Keratinocyte (primary cell): ENCODE data around the gene TMEM132D. TPM values are rescaled to one million over a fixed set of nuclear protein-coding genes. Genes with fewer than 3 reads are reported as not detected.

Source experiments
- DNase-seq: peaks from one replicate; pipeline ENCODE4 v3.0.0-alpha.2; 2011; ENCODE audit warnings: low read depth, missing footprints, low spot score
- FAIRE-seq: peaks from 2 replicates; lab custom pipeline; 2011; peaks lifted over from hg19 to GRCh38; lab: Jason Lieb, UNC
- H2AFZ ChIP-seq: 2 replicates; pipeline ENCODE4 v1.6.0; 2012; ENCODE audit warnings: low read length, control low read depth, inconsistent platforms; ENCODE audit not compliant: control insufficient read depth
- H3K27ac ChIP-seq: 2 replicates; pipeline ENCODE4 v1.5.1; 2011; ENCODE audit warnings: low read length; ENCODE audit not compliant: control insufficient read depth, insufficient read depth
- H3K27me3 ChIP-seq: 3 replicates; pipeline ENCODE4 v1.6.0; 2011; ENCODE audit warnings: low read length; ENCODE audit not compliant: control insufficient read depth, insufficient read depth; ENCODE audit errors: extremely low read depth
- H3K36me3 ChIP-seq, 2 experiments: 2 replicates in 1 of 2; 3 replicates in 1 of 2; pipeline ENCODE4 v1.5.1; 2011; ENCODE audit warnings: low read length in 2 of 2, mild to moderate bottlenecking in 1 of 2; ENCODE audit not compliant: control insufficient read depth in 2 of 2, insufficient read depth in 2 of 2; ENCODE audit errors: extremely low read depth in 1 of 2
- H3K4me1 ChIP-seq: 3 replicates; pipeline ENCODE4 v1.5.1; 2011; ENCODE audit warnings: low read length; ENCODE audit not compliant: control insufficient read depth, insufficient read depth; ENCODE audit errors: extremely low read depth
- H3K4me2 ChIP-seq: 3 replicates; pipeline ENCODE4 v1.6.0; 2011; ENCODE audit warnings: low read depth, low read length; ENCODE audit not compliant: control insufficient read depth, insufficient read depth; ENCODE audit errors: extremely low read depth
- H3K4me3 ChIP-seq, 3 experiments: fragments of 200-600 bp in 1 of 3; sonication (generic) in 1 of 3; 2 replicates in 2 of 3; 3 replicates in 1 of 3; pipeline ENCODE4 v1.5.1; 2011 to 2016; ENCODE audit warnings: low read length in 3 of 3, mild to moderate bottlenecking in 3 of 3, control low read depth in 2 of 3, inconsistent platforms in 1 of 3, low read depth in 1 of 3, mixed read lengths in 1 of 3, mixed run types in 1 of 3, moderate library complexity in 1 of 3; ENCODE audit not compliant: control insufficient read depth in 2 of 3, insufficient read depth in 2 of 3; ENCODE audit errors: extremely low read depth in 1 of 3
- H3K79me2 ChIP-seq: 2 replicates; pipeline ENCODE4 v1.6.0; 2012; ENCODE audit warnings: low read length; ENCODE audit not compliant: control insufficient read depth, insufficient read depth
- H3K9ac ChIP-seq: 3 replicates; pipeline ENCODE4 v1.6.0; 2011; ENCODE audit warnings: low read length; ENCODE audit not compliant: control insufficient read depth, insufficient read depth; ENCODE audit errors: extremely low read depth
- H3K9me1 ChIP-seq: 3 replicates; pipeline ENCODE4 v1.6.0; 2011; ENCODE audit warnings: low read length; ENCODE audit not compliant: control insufficient read depth, insufficient read depth; ENCODE audit errors: extremely low read depth
- H3K9me3 ChIP-seq: 2 replicates; pipeline ENCODE4 v1.5.1; 2012; ENCODE audit warnings: low read depth, low read length; ENCODE audit not compliant: control insufficient read depth
- H4K20me1 ChIP-seq: 3 replicates; pipeline ENCODE4 v1.6.0; 2011; ENCODE audit warnings: low read length; ENCODE audit not compliant: control insufficient read depth, insufficient read depth; ENCODE audit errors: extremely low read depth
- EZH2 ChIP-seq: IDR thresholded peaks from one replicate; pipeline ENCODE4 v1.6.1; 2012; ENCODE audit warnings: inconsistent platforms, mild to moderate bottlenecking, low read length, moderate library complexity
- dilution Hi-C: fragments of 300-500 bp; cut with MboI; formaldehyde crosslinking; loops from one replicate; pipeline ENCODE4 v1.7.0; 2020; ENCODE audit warnings: low sequenced_read_pairs; ENCODE audit not compliant: extremely low pct_ligation_motif_present
- polyA plus RNA-seq, 5 experiments: library from polyadenylated mRNA; depleted of rRNA in 3 of 5; stranded (reverse) in 3 of 5; stranded (forward) in 1 of 5; unstranded in 1 of 5; fragments of >200 nt; gene quantifications; 1 replicate in 1 of 5; 2 replicates in 3 of 5; 3 replicates in 1 of 5; pipeline versions ENCODE4 v1.2.1 to v1.2.3, GENCODE V29; 2011 to 2012; ENCODE audit warnings: missing spikeins in 2 of 5, low read depth in 1 of 5, low replicate concordance in 1 of 5
- TF ChIP-seq, protein P1 (sequence below), 3 experiments: IDR thresholded peaks in 1 of 3; conservative IDR thresholded peaks in 1 of 3; optimal IDR thresholded peaks in 1 of 3; 2 replicates in 2 of 3; 3 replicates in 1 of 3; pipeline versions ENCODE3 to v1.5.1; 2011; ENCODE audit warnings: low read length in 3 of 3, mild to moderate bottlenecking in 3 of 3, moderate library complexity in 2 of 3, control low read depth in 1 of 3, inconsistent platforms in 1 of 3; ENCODE audit not compliant: insufficient read depth in 2 of 3; ENCODE audit errors: extremely low read depth in 1 of 3

Gene TMEM132D
- polyA plus RNA-seq, 1 donor (not counting 4 experiments of a cell fraction or from before 2014, with no cell fraction given): not detected

- DNase-seq (no peak), FAIRE-seq (no peak)
- no peaks in the 10 kb centered on the region for H3K9me3 ChIP-seq
- no peaks in the 10 kb centered on the region for H4K20me1 ChIP-seq
- H3K27ac ChIP-seq: no peak overlapping the region
- no peaks in the 10 kb centered on the region for H3K79me2 ChIP-seq
- no peak overlapping the region for H2AFZ ChIP-seq
- H3K27me3 ChIP-seq: no peaks in the 10 kb centered on the region
- H3K4me2 ChIP-seq: no peak overlapping the region
- no peak overlapping the region for H3K4me3 ChIP-seq
- H3K9me1 ChIP-seq: no peaks in the 10 kb centered on the region
- no peaks in the 10 kb centered on the region for H3K4me1 ChIP-seq
- TF ChIP-seq EZH2: no peak
- TF ChIP-seq, protein P1, sequence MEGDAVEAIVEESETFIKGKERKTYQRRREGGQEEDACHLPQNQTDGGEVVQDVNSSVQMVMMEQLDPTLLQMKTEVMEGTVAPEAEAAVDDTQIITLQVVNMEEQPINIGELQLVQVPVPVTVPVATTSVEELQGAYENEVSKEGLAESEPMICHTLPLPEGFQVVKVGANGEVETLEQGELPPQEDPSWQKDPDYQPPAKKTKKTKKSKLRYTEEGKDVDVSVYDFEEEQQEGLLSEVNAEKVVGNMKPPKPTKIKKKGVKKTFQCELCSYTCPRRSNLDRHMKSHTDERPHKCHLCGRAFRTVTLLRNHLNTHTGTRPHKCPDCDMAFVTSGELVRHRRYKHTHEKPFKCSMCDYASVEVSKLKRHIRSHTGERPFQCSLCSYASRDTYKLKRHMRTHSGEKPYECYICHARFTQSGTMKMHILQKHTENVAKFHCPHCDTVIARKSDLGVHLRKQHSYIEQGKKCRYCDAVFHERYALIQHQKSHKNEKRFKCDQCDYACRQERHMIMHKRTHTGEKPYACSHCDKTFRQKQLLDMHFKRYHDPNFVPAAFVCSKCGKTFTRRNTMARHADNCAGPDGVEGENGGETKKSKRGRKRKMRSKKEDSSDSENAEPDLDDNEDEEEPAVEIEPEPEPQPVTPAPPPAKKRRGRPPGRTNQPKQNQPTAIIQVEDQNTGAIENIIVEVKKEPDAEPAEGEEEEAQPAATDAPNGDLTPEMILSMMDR (optimal IDR thresholded peaks at IDR 0.05 in 1 of 3, IDR thresholded peaks at IDR 0.05 in 1 of 3, conservative IDR thresholded peaks at IDR 0.05 in 1 of 3; ENCODE audit: extremely low read depth in 1 of 3, insufficient read depth in 2 of 3, low read length in 3 of 3): no peak
- dilution Hi-C loops: no loop called here
- H3K9ac ChIP-seq: no peak overlapping the region
- no peaks in the 10 kb centered on the region for H3K36me3 ChIP-seq
Measured at GRCh38 chr12:129226005-129226404, 677.8 kb downstream of the TMEM132D start.

- H4K20me1 ChIP-seq: no peaks in the 10 kb centered on the region
- no peak overlapping the region for H2AFZ ChIP-seq
- no peak overlapping the region for H3K27ac ChIP-seq
- DNase-seq (no peak), FAIRE-seq (no peak)
- no peaks in the 10 kb centered on the region for H3K36me3 ChIP-seq
- no peaks in the 10 kb centered on the region for H3K79me2 ChIP-seq
- TF ChIP-seq, protein P1 (optimal IDR thresholded peaks at IDR 0.05 in 1 of 3, IDR thresholded peaks at IDR 0.05 in 1 of 3, conservative IDR thresholded peaks at IDR 0.05 in 1 of 3; ENCODE audit: extremely low read depth in 1 of 3, insufficient read depth in 2 of 3, low read length in 3 of 3): no peak
- no peak for TF ChIP-seq EZH2
- H3K9me1 ChIP-seq: no peaks in the 10 kb centered on the region
- peaks cover 4% of the 10 kb centered on the region for H3K9me3 ChIP-seq
- no peak overlapping the region for H3K9ac ChIP-seq
- no peaks in the 10 kb centered on the region for H3K4me1 ChIP-seq
- no peak overlapping the region for H3K4me2 ChIP-seq
- no peak overlapping the region for H3K4me3 ChIP-seq
- dilution Hi-C loops: no loop called here
- no peaks in the 10 kb centered on the region for H3K27me3 ChIP-seq
Measured at GRCh38 chr12:129215556-129215955, 688.3 kb downstream of the TMEM132D start.
